HS-5 (cell line): Measurements from ENCODE around the gene RNF126.
"Not testable (repeated sequence)": the region's sequence is repeated elsewhere in the genome, so short reads cannot be mapped to it uniquely, and the experiment has no call there.

ENCODE experiments used
- DNase-seq: peaks from one replicate; pipeline ENCODE4 v3.0.0-alpha.2; 2012; ENCODE audit warnings: low read depth

RNF126 gene

DNA sequence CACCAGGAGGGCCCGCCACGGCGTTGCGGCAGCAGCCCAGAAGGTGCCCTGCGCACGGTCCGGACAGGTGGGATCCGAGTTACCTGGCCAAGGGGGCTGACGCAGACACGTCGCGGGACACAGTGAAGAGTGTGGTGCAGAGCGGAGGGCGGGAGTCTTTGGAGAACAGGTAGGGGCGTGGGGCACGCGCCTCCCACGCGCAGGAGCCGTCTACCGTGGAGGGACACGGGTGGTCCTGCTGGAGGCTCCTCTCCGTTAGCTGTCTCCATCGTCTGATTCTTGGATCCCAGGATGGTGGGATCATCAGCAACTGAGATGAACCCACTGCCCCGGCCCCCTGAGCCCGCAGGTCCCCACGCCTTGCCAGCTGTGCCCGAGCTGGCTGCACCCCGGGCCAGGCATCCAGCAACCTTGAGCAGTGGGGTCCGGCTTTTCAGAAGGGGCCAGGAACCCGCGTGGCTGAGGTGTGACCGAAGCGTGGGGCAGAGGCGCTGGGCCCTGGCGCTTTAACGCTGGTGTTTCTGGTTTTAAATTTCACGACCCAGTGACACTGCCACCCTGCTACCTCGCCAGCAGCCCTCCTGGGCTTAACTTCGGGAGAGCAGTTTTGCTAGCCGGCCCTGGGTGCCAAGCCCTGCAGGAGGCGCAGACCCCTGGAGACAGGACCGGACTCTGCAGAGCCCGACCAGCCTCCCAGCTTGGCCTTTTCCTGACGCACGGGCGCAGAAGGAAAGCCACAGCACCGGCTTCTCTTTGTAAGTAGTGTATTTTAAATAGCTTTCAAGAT is 16.0 kb downstream of the RNF126 start:
- DNase-seq, result no peak

DNA sequence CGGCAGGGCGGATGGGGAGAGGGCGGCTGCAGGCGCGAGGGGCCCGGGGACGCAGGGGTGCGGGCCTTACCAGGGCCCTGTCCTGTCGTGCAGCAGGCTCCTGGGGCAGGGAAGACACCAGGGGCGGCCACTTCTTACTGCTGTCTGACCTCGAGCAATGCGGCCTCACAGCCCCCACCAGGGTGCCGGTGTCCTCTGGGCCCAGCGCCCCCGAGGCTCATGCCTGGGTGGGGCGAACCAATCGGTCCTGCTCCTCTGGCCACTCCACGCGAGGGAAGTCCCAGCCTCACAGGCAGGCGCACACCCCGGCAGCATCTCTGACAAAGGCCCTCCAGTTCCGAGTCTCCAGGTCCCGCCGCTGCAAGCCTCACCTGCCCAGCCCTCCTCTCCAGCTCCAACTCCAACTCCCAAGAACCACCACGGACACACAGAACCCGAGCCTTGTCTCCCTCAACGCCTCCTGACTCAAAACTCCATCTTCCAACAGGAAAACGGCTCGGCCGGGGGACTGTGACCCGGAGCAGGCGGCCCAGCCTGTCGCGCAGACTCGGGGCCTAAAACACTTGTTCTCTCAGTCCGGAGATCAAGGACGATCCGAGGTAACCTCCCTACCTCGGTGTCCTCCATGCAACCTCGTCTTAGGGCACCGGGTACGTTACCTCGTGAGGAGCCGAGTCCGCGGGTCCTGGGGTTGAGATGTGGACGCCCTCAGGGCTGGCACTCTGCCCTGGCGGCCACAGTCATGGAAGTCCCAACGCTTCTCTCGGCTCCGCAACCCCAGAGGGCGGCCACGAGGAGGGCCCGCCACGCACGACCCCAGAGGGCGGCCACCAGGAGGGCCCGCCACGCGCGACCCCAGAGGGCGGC is 16.9 kb downstream of the RNF126 start:
- no peak for DNase-seq

DNA sequence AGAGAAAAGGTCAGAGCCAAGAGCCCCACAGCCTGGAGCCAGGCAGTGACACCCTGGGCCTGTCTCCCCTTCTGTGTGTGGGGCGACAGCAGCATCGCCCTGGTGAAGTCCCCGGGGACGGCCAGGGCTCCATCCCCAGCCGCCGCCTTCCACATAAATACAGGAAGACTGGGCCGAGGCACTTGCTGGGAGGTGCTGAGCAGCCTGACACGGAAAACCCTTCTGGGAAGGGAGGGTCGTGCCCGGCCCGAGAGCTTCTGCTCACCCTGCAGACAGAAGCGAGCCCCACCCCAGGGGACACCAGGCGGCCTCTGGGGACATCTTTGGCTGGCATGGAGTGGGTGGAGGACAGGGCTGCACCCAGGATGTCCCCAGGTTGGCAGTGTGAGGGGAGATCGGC is 18.2 kb downstream of the RNF126 start:
- DNase-seq, result no peak

DNA sequence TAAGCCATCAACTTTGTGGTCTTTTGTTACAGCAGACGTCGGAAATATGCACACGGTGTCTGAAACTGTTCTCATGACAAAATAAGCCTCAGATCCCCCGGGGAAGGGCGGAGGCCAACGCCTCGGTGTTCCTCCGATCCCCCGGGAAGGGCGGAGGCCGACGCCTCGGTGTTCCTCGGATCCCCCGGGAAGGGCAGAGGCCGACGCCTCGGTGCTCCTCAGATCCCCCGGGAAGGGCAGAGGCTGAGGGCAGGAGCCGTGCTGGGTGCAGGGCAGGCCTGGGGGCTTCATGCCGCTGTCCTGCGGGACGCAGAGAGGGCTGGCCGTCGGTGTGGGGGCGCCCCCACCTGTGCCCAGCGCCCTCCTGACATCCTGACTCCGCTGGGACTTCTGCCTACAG is 18.7 kb downstream of the RNF126 start:
- DNase-seq, result no peak

DNA sequence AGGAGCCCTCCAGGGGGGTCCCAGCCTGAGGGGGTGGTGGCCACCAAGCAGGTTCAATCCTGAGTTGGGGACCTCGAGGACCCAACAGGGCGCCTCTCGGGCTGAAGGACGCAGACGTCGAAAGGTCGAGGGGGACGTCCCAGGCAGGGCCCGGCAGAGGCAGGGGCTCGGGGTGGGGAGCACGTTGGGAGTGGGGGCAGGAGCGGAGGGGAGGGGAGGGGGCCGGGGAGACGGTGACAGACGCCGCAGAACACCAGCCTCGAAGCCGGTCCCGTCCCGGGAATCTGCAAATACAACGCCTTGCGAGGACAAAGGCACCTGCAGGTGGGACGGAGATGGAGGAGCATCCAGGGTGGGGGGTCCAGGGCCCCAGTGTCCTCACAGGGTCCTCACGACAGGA is 19.3 kb downstream of the RNF126 start:
- no peak for DNase-seq

DNA sequence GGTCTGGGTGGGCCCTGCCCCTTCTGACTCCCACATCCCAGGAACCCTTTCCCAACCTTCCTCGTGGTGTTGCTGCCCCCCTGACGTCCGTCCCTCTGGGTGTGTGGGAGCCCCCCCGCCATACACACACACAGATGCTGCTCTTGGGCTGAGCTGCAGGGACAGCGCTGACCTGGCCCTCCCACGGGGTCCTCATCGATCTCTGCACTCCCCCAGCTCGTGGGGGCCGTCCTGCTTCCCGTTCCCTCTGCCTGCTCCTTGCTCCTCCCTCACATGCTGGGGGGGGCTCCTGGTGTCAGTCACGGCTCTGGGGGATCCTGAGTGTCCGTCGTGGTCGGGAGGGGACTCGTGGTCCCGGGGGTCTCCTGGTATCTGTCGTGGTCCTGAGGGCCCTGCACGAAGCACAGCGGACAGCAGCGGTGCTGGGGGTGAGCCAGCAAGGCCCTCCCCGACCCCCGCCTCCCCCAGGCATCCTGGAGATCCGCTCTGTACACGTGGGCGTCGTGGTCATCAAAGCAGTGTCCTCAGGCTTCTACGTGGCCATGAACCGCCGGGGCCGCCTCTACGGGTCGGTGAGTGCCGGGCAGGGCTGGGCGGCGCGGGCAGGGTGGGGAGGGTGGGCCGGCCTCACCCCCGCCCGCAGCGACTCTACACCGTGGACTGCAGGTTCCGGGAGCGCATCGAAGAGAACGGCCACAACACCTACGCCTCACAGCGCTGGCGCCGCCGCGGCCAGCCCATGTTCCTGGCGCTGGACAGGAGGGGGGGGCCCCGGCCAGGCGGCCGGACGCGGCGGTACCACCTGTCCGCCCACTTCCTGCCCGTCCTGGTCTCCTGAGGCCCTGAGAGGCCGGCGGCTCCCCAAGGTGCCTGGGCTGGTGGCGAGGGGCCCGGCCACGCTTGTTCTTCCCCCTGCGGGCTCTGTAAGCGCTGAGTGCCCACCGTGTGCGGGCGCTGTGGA is 20.0 kb downstream of the RNF126 start:
- DNase-seq, result no peak

DNA sequence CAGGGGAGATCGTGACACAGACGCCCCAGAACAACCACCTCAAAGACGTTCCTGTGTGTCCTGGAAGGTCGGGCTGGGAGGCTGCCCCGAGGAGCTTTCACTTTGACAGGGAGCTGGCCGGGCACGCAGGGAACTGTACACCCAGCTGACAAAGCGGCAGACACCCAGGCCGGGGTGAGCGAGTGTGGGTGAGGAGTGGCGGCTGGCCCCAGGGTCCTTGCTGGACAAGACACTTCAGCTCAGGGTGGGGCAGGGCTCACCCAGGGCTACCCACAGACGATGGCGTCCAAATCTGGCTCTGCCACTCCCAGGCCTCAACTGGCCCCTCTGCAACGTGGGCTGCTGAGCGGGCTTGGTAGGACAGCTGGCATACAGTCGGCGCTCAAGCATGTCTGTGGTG is 21.3 kb downstream of the RNF126 start:
- DNase-seq, result no peak

DNA sequence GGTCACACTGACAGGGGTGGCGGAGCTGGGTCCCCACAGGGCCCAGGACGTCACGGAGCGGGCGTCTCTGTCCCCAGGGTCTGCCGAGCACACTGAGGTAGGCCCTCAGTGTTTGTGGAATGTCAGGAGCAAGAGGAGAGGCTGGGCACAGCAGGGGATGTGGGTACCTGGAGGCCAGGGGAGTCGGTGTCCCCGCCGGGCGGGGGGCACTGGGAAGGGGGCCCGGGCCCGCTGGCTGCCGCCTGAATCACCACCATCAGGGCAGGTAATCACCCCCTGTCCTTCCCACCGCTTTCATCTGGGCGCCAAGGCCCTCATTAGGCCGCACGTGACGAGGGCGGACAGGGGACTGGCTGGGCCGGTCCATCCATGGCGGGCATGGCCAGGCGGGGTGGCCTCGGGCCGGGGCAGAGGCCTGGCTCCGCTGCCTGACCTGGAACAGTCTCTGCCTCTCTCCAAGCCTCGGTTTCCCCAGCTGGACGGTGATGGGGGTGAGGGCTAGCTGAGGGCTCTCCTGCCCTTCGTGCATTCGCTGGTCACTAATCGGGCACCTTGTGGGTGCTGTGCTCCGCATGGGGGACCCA is 22.3 kb downstream of the RNF126 start:
- DNase-seq, result no peak

DNA sequence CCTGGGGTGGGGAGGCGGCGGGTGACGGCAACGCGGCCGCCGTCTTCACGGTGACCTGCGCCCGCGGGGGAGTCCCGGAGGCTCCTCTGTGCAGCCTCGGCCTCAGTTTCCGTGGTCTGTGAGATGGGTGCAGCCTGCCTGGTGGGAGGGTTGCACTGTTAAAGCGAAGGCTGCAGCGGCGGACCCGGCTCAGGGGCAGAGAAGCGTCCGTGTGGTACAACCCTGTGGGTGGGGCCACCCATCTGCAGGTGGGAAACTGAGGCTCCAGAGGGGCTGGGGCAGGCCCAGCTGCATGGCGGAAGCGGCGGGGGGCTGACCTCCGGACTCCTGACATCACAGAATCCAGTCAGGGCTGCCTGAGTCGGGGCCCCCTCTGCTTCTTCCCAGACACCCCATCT is 22.9 kb downstream of the RNF126 start:
- no peak for DNase-seq

DNA sequence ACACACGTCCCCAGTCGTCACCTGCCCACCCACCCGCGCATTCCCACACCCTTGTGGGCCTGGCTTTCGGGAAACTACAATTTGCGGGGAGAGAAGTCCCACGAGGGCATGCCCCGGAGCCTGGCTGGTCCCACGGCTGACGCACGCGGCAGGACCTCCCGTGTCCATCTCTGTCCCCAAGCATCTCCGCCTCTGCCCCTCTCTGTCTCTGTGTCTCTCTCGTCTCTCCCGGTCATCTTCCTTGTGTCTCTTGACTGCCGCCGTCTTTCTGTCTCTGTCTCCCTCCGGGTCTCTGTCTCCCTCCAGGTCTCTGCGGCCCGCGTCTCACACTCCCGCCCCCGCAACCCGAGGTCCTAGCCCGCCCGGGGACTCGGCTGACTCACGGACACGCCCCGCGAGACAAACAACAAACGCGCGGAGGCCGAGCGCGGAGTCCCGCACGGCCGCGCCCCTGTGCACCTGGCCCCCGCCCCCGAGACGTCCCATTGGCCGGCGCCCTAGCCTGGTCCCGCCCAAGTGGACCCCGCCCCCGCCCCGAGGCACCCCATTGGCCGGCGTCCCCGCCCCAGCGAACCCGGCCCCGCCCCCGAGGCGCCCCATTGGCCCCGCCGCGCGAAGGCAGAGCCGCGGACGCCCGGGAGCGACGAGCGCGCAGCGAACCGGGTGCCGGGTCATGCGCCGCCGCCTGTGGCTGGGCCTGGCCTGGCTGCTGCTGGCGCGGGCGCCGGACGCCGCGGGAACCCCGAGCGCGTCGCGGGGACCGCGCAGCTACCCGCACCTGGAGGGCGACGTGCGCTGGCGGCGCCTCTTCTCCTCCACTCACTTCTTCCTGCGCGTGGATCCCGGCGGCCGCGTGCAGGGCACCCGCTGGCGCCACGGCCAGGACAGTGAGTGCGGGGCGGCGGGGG is 23.5 kb downstream of the RNF126 start, which contains the start of gene FGF22:
TSS of gene FGF22 (plus strand) at position 627 of the 908 bp plus-strand sequence. CDS start at position 674, 47 bp downstream.
- DNase-seq, result peak; percentile 24

DNA sequence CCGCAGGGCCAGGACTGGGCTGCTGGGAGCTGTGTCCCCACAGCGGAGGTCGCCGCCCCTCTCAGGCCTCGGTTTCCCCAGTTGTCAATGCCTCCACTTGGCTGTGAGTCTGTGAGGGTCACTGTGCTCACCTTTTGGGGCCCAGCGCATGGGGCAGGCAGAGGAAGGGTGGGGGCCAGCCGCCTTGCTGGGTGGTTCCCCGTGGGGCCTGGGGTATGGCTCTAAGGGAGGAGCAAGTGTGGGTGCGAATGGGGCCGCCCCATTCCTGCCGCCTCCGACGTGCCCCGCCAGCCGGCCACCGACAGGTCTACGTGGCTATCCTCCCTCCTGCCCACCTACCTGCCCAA is 24.1 kb downstream of the RNF126 start:
- DNase-seq, result no peak

DNA sequence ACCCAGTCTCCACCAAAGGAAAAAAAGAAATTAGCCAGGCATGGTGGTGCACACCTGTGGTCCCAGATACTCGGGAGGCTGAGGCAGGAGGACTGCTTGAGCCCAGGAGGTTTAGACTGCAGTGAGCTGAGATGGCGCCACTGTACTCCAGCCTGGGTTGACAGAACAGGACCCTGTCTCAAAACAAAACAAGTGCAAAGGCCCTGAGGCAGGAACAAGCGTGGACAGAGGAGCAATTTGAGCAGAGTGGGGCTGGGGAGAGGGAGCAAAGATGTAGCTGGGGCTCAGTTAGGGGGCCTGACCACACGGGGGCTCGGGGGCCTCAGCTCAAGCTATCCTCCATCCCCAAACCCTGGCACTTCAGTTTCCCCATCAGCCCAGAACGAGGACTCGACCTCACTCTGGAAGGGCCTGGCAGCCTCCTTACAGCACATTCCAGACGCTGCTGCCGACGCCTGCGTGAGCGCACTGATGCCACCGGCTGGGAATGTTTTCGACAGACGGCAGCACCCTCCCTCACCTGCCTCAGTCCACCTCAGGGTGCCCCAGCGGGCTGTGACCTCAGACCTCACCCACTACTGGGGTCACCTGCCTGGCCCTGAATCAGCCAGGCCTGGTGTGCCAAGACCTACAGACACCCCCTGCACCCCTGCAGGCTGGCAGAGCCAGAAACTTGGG is 27.9 kb downstream of the RNF126 start:
- DNase-seq, result no peak

DNA sequence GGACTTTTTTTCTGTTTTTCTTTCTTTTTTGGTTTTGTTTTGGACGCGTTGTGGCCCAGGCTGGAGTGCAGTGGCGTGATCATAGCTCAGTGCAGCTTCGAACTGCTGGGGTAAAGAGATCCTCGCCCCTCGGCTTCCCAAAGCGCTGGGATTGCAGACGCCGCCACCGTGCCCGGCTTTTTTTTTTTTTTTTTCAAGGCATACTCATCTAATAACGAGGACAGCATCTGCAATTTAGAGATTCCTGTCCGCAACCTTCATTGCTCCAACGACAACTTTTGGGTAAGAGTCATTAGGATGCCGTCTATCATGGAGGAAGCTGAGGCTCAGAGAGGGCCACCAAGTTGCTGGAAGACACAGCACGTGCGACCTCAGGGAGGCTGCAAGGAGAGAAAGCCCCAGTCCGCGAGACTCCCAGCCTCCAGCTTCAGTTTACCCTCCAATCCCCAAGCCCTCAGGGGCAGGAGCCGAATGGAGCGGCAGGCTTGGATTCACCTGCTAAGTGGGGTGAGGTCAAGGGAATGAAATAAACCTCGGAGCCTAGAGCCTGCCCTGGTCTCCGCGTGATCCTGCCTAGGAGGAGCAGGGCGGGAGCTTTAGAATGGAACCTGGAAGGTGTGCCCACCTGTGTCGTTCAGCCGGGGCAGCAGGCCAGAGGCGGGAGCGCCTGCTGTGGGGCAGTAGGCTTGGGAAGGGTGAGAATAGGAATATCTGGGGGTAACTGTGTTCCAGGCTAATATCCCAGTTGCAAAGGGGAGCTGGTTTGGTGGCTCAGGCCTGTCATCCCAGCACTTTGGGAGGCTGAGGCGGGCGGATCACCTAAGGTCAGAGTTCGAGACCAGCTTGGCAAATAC is 29.0 kb downstream of the RNF126 start:
- peak; percentile 15 for DNase-seq

DNA sequence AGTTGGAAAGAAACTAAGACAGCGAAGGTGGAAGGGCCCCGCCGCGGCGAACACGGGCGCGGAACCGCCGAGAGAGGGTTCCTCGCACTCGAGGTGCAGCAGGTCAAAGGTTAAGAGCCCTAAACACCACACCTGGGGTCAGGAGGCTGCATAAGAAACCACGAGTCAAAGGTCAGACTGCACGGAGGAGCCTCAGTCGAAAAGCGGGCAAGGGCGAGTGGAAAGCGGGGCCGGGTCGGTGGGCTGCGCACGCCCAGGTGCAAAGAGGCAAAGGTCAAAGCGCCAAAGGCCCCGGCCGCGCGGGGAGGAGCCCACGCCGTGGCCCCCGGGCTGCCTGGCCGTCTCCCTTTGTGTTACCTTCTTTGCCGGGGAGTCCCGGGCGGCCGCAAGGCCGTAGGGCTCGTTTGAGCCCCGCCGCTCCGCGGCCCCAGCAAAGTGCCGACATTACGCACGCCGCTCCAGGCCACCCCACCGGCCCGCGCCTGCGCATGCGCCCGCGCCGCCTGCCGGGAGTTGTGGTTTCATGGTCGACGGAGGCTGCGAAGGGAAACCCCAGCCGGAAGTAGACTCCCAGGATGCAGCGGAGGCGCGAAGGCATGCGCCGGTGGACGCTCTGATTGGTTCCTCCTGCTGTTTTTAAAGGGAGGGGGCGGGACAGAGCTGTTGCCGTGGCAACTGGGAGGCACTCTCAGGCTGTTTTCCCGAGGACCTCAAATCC is 29.8 kb downstream of the RNF126 start, which contains the start of gene POLRMT:
TSS of gene POLRMT (minus strand) at position 470 of the 718 bp plus-strand sequence. CDS start at position 445, 25 bp downstream.
- peak; percentile 86 for DNase-seq

DNA sequence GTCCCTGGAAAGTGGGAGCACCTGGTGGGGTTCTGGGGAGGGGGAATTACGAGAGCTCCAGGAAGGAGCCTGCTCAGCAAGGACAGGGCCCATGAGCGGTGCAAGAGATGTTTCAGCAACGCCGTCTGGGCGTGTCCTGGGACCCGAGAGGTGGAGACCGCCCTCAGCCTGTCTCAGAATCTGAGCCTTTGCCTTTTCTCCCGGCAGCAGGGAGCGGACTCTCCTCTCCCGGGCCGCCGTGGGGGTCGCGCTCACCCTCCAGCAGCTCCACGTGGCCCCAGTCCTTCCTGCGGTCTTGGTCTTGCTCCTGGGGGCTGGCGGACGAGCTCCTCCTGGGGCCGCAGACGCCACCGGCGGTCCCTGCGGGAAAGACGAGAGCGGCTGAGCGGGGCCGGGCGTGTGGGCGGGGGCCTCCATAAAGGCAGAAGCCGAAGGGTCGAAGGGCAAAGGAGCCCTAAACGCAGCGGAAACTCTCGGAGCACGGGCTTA is 30.4 kb downstream of the RNF126 start:
- DNase-seq, result peak; percentile 30

DNA sequence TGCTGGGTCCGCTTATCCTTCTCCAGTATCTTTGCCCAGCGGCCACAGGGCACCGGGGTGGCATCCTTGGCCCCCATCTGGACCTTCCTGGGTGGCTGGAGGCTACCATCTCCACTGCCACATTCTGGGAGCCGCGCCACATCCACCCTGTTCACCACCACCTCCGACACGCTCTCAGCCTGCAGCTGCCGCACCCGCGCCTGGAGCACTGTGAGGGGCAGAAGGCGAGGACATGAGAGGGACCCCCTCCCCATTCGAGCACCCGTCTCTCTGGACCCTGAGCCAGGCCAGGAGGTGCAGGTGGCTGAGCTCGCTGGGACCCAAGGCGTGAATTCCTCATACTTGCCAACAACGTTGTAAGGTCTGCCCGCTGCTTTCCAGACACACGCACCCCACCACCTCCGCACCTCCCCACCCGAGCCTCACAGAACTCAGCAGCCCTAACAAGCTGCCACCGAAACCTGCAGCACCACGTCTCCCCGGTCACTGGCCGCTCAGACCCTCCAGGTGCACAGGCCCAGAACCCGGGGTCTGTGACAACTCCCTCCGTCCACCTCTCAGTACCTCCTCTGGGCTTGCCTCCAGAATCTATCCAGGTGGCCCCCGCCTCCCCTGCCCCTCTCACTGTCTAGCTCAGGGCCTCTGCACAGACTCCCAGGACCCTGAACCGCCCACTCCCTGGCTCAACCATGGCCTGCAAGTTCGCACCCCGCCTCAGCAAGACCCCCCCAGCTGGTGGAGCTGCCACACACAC is 32.9 kb downstream of the RNF126 start:
- no peak for DNase-seq

DNA sequence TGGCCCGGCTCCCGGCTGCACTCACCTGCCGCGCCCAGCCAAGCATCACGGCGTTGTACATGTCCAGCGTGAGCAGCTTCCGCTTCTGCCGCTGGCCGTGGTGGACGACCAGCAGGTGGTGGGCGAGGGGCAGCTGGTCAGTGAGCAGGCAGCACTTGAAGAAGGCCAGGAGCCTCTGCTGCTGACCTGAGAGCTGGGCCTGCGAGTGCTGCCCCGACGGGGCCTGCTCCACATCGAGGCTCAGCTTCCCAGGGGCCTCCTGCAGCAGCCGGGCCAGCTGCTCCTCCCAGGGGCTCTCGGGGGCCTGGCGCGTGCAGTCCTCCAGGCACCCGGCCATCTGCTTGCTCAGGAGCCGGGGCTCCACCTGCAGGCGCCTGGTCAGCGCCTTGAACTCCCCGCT is 33.5 kb downstream of the RNF126 start:
- not testable (repeated sequence) for DNase-seq
